HUES48 (cell line): ENCODE results near the gene HRH2.
A peak's percentile ranks its signal among the peaks of the same experiment; 100 is the strongest.

Experiments
- H3K27ac ChIP-seq: one replicate; pipeline ENCODE4 v1.7.0; 2013; ENCODE audit warnings: low read depth, low read length, inconsistent platforms
- H3K27me3 ChIP-seq: 2 replicates; pipeline ENCODE4 v1.6.1; 2013; ENCODE audit warnings: mild to moderate bottlenecking, low read length; ENCODE audit not compliant: control insufficient read depth, insufficient read depth
- H3K36me3 ChIP-seq: 2 replicates; pipeline ENCODE4 v1.6.1; 2013; ENCODE audit warnings: low read length; ENCODE audit not compliant: control insufficient read depth, insufficient read depth
- H3K4me1 ChIP-seq: 2 replicates; pipeline ENCODE4 v1.6.1; 2013; ENCODE audit warnings: mild to moderate bottlenecking, low read length; ENCODE audit not compliant: control insufficient read depth, insufficient read depth
- H3K4me3 ChIP-seq: 2 replicates; pipeline ENCODE4 v1.5.1; 2013; ENCODE audit warnings: mild to moderate bottlenecking, low read depth, low read length
- H3K9ac ChIP-seq: 2 replicates; pipeline ENCODE4 v1.6.1; 2013; ENCODE audit warnings: mild to moderate bottlenecking, low read depth, low read length, moderate library complexity
- H3K9me3 ChIP-seq: 2 replicates; pipeline ENCODE4 v1.6.1; 2013; ENCODE audit warnings: low read length; ENCODE audit not compliant: control insufficient read depth, insufficient read depth

Gene HRH2

DNA sequence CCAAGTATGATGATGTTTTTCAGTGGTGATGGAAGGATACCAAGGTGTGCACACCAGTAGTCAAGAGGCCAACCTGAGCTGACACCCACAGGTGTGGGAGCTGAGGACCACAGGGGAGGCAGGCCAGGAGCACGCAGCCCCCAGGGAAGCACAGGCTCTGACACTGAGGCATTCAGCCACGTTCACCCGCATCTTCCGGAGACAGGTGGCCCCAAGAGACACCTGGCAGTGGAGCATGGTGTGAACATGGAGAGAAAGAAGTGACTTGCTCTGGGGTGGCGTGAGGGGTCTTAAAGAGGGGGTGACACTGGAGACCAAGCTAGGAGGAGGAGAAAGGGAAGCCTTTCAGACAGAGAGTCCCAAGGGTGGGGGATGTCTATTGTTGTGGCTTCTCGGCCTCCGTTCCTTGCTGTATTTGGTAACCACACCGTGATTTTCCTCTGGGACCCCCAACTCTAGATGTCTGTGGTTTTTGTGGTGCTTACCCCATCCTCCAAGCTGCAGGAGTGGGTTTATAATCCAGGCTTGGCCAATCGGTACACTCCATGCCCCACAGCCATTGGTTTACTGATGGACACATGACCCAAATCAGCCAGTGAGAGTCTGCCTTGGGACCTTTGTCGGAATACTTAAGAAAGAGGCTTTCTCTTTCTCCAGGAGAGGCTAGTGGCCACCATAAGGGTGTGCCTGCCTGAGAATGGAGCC is 84.6 kb downstream of the HRH2 start:
- no peaks in the 10 kb centered on the region for H3K36me3 ChIP-seq
- H3K4me1 ChIP-seq, result no peaks in the 10 kb centered on the region
- no peak overlapping the region for H3K27ac ChIP-seq
- no peak overlapping the region for H3K4me3 ChIP-seq
- H3K9ac ChIP-seq, result no peak overlapping the region
- no peaks in the 10 kb centered on the region for H3K9me3 ChIP-seq
- H3K27me3 ChIP-seq, result no peaks in the 10 kb centered on the region

DNA sequence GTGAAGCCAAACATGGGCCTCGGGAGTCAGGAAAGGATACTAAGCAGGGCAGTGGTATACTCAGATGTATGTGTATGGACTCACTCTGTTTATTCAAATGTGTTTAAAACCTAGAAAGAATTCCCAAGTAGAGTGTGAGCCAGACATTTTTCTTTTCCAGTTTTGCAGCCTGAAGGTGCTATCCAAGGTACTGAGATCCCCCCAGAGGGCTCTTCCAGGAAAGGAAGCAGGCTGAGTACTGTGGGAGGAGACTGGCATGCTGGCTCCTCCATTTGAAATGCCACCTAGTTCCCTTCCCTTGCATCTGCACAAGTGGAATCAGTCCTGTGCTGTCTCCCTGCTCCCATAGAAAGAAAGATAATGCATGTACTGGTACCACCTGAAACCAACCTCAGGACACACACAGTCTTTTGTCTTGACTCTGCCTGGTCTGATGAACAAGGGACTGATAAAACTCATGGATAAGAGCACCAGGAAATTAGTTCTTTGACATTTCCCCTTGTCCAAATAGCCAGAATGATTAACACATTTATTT is 85.9 kb downstream of the HRH2 start:
- Histone ChIP-seq H3K4me3 (no peak overlapping the region), H3K9ac (no peak overlapping the region), H3K27me3 (no peaks in the 10 kb centered on the region)

DNA sequence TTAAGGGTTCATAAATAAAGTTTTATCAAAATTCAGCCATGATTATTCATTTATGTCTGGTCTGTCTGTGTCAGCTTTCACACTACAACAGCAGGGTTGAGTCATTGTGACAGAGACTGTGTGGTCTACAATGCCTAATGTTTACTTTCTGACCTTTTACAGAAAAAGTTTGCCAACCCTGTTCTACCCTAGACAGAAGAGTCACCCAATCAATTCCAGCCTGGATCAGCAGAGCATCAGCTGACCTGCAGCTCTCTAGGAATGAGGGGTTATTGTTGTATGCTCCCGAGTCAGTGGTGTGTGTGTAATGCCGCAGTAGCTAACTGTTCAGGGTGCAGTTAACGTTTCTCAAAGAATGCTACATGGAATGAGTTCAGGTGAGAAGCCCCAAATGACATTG is 87.3 kb downstream of the HRH2 start:
- Histone ChIP-seq H3K4me3 (no peak overlapping the region), H3K9ac (no peak overlapping the region), H3K4me1 (no peaks in the 10 kb centered on the region), H3K27ac (no peak overlapping the region), H3K36me3 (no peaks in the 10 kb centered on the region), H3K9me3 (no peaks in the 10 kb centered on the region), H3K27me3 (no peaks in the 10 kb centered on the region)

More for the DNA sequence above, 85.9 kb downstream of the HRH2 start:
- Histone ChIP-seq H3K4me1 (no peaks in the 10 kb centered on the region), H3K36me3 (no peaks in the 10 kb centered on the region), H3K27ac (no peak overlapping the region), H3K9me3 (no peaks in the 10 kb centered on the region)

DNA sequence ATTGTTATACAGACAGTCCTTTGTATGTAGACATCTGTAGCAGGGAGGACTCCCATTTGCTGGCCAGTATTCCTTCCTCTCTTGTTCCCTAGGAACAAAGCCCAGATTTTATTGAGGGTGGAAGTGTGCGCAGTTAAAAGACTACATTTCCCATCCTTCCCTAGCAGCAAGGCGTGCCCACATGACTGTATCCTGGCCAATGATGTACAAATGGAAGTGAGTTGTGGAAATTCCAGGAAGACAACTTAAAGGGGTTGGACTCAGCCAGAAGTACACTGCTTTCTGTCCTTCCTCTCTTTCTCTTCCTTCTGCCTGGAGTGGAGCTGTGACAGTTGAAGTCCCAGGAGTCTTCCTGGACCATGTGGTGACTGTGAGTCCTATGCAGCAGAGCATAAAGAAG is 89.0 kb downstream of the HRH2 start:
- H3K27ac ChIP-seq, result no peak overlapping the region
- no peaks in the 10 kb centered on the region for H3K27me3 ChIP-seq
- H3K9ac ChIP-seq, result no peak overlapping the region
- no peaks in the 10 kb centered on the region for H3K36me3 ChIP-seq
- no peaks in the 10 kb centered on the region for H3K9me3 ChIP-seq
- 0 out of 2 replicates have a peak, but pooled peaks cover 2% of the 10 kb centered on the region for H3K4me1 ChIP-seq
- H3K4me3 ChIP-seq, result peak overlapping the region; percentile 27; the same call in 1 of the 2 replicates

DNA sequence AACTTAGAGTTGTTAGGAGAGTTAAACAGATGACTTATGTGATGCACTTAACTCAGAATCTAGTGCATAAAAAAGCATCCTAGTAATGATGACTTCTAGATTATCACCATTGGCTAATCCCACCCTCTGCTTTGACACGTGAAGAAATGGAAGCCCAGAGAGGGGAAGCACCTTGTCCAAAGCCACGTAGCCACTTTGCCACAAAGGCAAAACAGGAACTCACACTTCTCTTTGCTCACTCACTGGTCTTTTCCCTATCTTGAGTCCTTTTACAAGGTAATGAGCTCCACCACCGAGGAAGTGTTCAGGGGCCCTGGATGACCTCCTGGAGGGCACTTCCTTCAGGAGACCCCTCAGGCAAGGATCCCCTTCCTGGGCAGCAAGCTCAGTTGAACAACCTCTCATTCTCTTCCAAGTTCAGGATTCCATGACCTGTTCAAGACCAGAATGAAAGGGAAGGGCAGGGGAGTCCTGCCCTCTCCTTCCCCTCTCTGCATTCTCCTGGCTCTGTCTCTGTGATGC is 89.7 kb downstream of the HRH2 start:
- no peaks in the 10 kb centered on the region for H3K27me3 ChIP-seq
- H3K27ac ChIP-seq, result no peak overlapping the region
- H3K9me3 ChIP-seq, result no peaks in the 10 kb centered on the region
- H3K4me1 ChIP-seq, result 0 out of 2 replicates have a peak, but pooled peaks cover 2% of the 10 kb centered on the region
- H3K4me3 ChIP-seq, result no peak overlapping the region
- H3K36me3 ChIP-seq, result no peaks in the 10 kb centered on the region
- no peak overlapping the region for H3K9ac ChIP-seq

DNA sequence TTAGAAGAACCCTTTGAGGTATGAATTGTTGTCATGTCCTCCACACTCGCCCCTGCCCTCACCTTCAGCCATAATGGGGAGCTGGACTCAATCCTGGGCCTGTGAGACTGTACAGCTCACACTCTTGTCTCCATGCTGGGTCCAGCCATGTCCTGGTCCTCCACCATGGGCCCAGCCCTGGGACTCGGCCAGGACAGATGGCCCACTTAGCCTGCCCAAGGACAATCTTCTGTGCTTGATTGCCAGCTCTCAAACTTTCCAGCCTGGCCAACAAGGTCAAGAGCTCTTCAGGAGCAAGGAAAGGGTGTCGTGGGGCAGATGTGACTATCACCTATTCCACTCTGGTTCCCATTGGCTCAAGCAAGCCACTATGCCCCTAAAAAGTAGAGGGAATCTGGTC is 90.8 kb downstream of the HRH2 start:
- no peaks in the 10 kb centered on the region for H3K27me3 ChIP-seq
- H3K9ac ChIP-seq, result no peak overlapping the region
- H3K27ac ChIP-seq, result no peak overlapping the region
- no peaks in the 10 kb centered on the region for H3K9me3 ChIP-seq
- H3K36me3 ChIP-seq, result no peaks in the 10 kb centered on the region
- peaks cover 2% of the 10 kb centered on the region; the same call in 1 of the 2 replicates for H3K4me1 ChIP-seq
- no peak overlapping the region for H3K4me3 ChIP-seq

DNA sequence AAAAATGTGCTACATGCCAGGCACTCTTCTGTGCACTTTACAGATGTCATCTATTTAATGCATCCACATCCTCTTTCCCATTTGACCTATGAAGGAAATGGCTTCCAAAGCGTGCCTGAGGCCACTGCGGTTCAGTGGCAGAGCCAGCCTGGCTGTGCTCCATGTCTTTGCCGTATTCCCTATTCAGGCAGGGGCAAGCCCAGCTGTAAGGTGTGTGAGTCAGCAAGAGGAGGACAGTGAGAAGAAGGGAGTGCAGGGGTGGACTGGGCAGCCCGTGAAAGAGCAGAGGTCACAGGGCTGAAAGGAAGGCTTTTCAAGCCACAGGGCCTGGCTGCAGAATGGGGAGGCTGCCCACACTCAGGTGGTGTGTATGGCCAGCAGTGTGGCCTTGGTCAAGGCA is 91.7 kb downstream of the HRH2 start:
- H3K27ac ChIP-seq, result no peak overlapping the region
- H3K4me3 ChIP-seq, result no peak overlapping the region
- no peaks in the 10 kb centered on the region for H3K36me3 ChIP-seq
- H3K9me3 ChIP-seq, result no peaks in the 10 kb centered on the region
- H3K9ac ChIP-seq, result no peak overlapping the region
- no peaks in the 10 kb centered on the region for H3K27me3 ChIP-seq
- peaks cover 6% of the 10 kb centered on the region; the same call in 1 of the 2 replicates for H3K4me1 ChIP-seq

DNA sequence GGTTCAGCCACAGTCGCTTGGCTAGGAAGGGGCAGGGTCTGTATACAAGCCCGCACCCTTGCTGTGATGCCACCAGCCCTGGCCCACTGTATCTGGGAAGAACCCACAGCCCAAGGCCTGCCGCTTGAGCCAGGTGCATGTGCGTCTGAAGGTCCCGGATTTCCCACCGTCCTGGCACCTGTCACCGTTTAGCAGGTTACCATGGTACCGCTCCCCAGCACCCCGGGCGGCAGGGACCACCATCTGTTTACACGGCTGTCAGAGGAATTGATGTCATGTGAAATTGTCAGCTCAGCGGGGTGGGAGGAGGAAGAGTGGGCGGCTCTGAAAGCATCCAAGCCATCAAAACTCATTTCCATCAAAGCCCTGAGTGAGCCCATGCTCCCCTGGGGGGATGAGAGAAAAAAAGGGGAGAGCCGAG is 92.7 kb downstream of the HRH2 start:
- H3K27me3 ChIP-seq, result no peaks in the 10 kb centered on the region
- H3K9me3 ChIP-seq, result no peaks in the 10 kb centered on the region
- H3K9ac ChIP-seq, result no peak overlapping the region
- peak overlapping the region; percentile 53 for H3K27ac ChIP-seq
- no peak overlapping the region for H3K4me3 ChIP-seq
- no peaks in the 10 kb centered on the region for H3K36me3 ChIP-seq
- peaks cover 6% of the 10 kb centered on the region; the same call in 1 of the 2 replicates for H3K4me1 ChIP-seq

DNA sequence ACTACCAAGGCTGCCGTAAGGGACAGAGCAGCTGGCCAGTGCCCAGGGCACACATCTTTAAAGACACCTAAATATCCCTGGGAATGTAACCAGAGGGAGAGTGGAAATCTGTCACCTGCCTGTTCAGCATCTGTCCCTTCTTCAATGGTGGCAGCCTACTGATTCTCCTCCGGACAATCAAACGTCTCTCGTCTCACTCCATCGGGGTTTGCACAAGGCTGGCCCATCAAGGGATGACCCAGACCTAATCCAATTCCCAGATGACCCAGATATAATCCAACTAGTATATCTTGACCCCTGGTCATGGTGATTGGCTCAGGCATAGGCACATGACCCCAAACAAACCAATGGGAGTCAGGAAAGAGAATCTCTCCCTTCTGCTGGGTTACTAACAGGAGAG is 93.5 kb downstream of the HRH2 start:
- no peaks in the 10 kb centered on the region for H3K36me3 ChIP-seq
- no peaks in the 10 kb centered on the region for H3K27me3 ChIP-seq
- H3K9ac ChIP-seq, result no peak overlapping the region
- no peaks in the 10 kb centered on the region for H3K9me3 ChIP-seq
- H3K4me1 ChIP-seq, result peaks cover 6% of the 10 kb centered on the region; the same call in 1 of the 2 replicates
- H3K27ac ChIP-seq, result no peak overlapping the region
- H3K4me3 ChIP-seq, result no peak overlapping the region

DNA sequence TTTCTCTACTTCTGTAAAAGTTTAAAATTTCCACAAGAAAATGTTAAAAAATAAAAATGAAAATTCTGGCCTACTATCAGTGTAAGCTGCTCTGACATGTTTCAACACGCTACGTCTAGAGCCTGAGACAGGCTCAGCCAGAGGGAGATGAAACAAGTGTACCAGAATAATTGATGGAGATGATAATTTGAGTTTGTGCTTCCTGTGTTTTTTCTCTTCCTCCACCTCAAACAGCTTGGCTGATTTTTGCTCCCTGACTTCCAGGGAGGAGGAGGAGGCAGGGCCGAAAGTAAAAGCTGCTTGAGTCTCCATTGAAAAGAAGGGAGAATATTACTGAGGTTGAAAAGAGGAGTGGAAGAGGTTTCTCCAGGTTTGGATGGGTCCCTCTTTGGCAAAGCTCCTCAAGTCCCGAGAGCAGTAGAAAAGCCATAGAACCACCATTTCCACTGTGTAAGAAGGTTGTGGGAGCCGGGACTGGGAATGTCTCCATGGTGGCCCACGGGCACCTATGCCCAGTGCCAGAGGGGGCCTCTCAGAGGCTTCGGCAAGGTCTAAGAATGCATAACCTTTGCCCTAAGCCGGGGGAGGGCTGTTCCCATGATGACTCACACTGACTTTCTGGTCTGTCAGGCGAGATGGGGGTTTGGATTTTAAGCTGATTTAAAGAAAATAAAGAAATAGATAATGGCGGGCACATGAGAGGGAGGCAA is 95.1 kb downstream of the HRH2 start:
- H3K4me3 ChIP-seq, result no peak overlapping the region
- no peaks in the 10 kb centered on the region for H3K27me3 ChIP-seq
- no peaks in the 10 kb centered on the region for H3K36me3 ChIP-seq
- no peak overlapping the region for H3K27ac ChIP-seq
- H3K9me3 ChIP-seq, result no peaks in the 10 kb centered on the region
- H3K4me1 ChIP-seq, result peaks cover 6% of the 10 kb centered on the region; the same call in 1 of the 2 replicates
- H3K9ac ChIP-seq, result no peak overlapping the region
